Activated T-cell treated with anti-CD3 and anti-CD28 coated beads for 48 hours (primary cell): ENCODE measurements around the gene MEGF10.
"Not testable (repeated sequence)": the region's sequence is repeated elsewhere in the genome, so short reads cannot be mapped to it uniquely, and the experiment has no call there.

Experiments
- DNase-seq: peaks from one replicate; pipeline ENCODE4 v3.0.0-alpha.2; 2020; ENCODE audit warnings: low read depth

MEGF10 gene

GRCh38 chr5:127290019-127290945 lies at the start of gene MEGF10:
Gene MEGF10, plus strand, starts transcription at chr5:127290796. Its CDS starts 40,513 bp downstream, at chr5:127331309.
- no peak for DNase-seq

GRCh38 chr5:127243011-127243410 lies 47.6 kb upstream of the MEGF10 start:
- no peak for DNase-seq

GRCh38 chr5:127254729-127255284 lies 35.8 kb upstream of the MEGF10 start:
- no peak for DNase-seq

GRCh38 chr5:127256886-127257597 lies 33.6 kb upstream of the MEGF10 start:
- DNase-seq, result no peak

GRCh38 chr5:127260686-127261085 lies 29.9 kb upstream of the MEGF10 start:
- no peak for DNase-seq

GRCh38 chr5:127265473-127265872 lies 25.1 kb upstream of the MEGF10 start:
- not testable (repeated sequence) for DNase-seq

- DNase-seq, result not testable (repeated sequence)
Measured at GRCh38 chr5:127268342-127268741, 22.3 kb upstream of the MEGF10 start.

- DNase-seq, result not testable (repeated sequence)
Measured at GRCh38 chr5:127270713-127271112, 19.9 kb upstream of the MEGF10 start.

- no peak for DNase-seq
Measured at GRCh38 chr5:127275641-127276193, 14.9 kb upstream of the MEGF10 start.

GRCh38 chr5:127280491-127281220 lies 9.9 kb upstream of the MEGF10 start:
- DNase-seq, result no peak

GRCh38 chr5:127281609-127282008 lies 9.0 kb upstream of the MEGF10 start:
- no peak for DNase-seq

GRCh38 chr5:127288676-127289075 lies 1.9 kb upstream of the MEGF10 start:
- no peak for DNase-seq

GRCh38 chr5:127290946-127291693 lies 524 bp downstream of the MEGF10 start:
- no peak for DNase-seq

- no peak for DNase-seq
Measured at GRCh38 chr5:127292030-127292735, 1.6 kb downstream of the MEGF10 start.

GRCh38 chr5:127293373-127293772 lies 2.8 kb downstream of the MEGF10 start:
- DNase-seq, result no peak

GRCh38 chr5:127294829-127295228 lies 4.2 kb downstream of the MEGF10 start:
- DNase-seq, result no peak

- no peak for DNase-seq
Measured at GRCh38 chr5:127295454-127295853, 4.9 kb downstream of the MEGF10 start.

GRCh38 chr5:127296321-127296720 lies 5.7 kb downstream of the MEGF10 start:
- DNase-seq, result no peak

GRCh38 chr5:127296894-127297293 lies 6.3 kb downstream of the MEGF10 start:
- not testable (repeated sequence) for DNase-seq

- DNase-seq, result no peak
Measured at GRCh38 chr5:127297348-127298035, 6.9 kb downstream of the MEGF10 start.
